Sigmoid colon (tissue), 7 donors: Measurements from ENCODE around the gene CKAP4. TPM values are rescaled to one million over a fixed set of nuclear protein-coding genes. Genes with fewer than 3 reads are reported as not detected.

Source experiments
- DNase-seq: peaks from one replicate; pipeline ENCODE4 v3.0.0-alpha.2; 2019
- H3K27ac ChIP-seq, 4 donors: fragments of 200-600 bp; sonication (generic); one replicate each; pipeline ENCODE4 v1.5.1; 2016 to 2019; ENCODE audit warnings: mild to moderate bottlenecking in 1 of 4
- H3K27me3 ChIP-seq, 3 donors: fragments of 200-600 bp; sonication (generic); one replicate each; pipeline ENCODE4 v1.5.1; 2019; ENCODE audit warnings: mild to moderate bottlenecking in 1 of 3
- H3K36me3 ChIP-seq, 4 donors: fragments of 200-600 bp; sonication (generic); one replicate each; pipeline ENCODE4 v1.5.1; 2016 to 2019
- H3K4me1 ChIP-seq, 4 donors: fragments of 200-600 bp; sonication (generic); one replicate each; pipeline ENCODE4 v1.5.1; 2017 to 2019
- H3K4me3 ChIP-seq, 4 donors: fragments of 200-600 bp; sonication (generic); one replicate each; pipeline ENCODE4 v1.5.1; 2017 to 2019; ENCODE audit warnings: mild to moderate bottlenecking in 2 of 4, moderate library complexity in 1 of 4
- H3K9me3 ChIP-seq, 4 donors: fragments of 200-600 bp in 3 of 4; sonication (generic) in 3 of 4; one replicate each; pipeline versions ENCODE4 v1.5.1 to v1.6.1; 2013 to 2019
- EP300 ChIP-seq, 4 donors: sonication (generic); formaldehyde crosslinking; IDR thresholded peaks; one replicate each; pipeline ENCODE4 v1.6.1; 2017; ENCODE audit warnings: antibody characterized with exemption in 4 of 4
- POLR2A ChIP-seq, 2 donors: fragments of 450-650 bp; IDR thresholded peaks; one replicate each; pipeline ENCODE4 v1.6.1; 2016; ENCODE audit warnings: antibody characterized with exemption in 2 of 2, mild to moderate bottlenecking in 2 of 2, moderate library complexity in 2 of 2
- POLR2AphosphoS5 ChIP-seq, 4 donors: sonication (generic); formaldehyde crosslinking; IDR thresholded peaks; one replicate each; pipeline ENCODE4 v1.6.1; 2017; ENCODE audit warnings: antibody characterized with exemption in 4 of 4
- WGBS, 2 donors: extraction: QIAGEN DNeasy Blood & Tissue Kit; methylation state at CpG; one replicate each; pipeline ENCODE4 v1.1.7; 2013; 5-methylcytosine and 5-hydroxymethylcytosine counted together
- intact Hi-C: fragments of 100-400 bp; cut with DNase I; formaldehyde crosslinking; loops from one replicate; pipeline ENCODE4 v1.15.1; 2023
- polyA plus RNA-seq, 3 donors: library from polyadenylated mRNA; stranded (reverse); fragments of 200-250 nt; gene quantifications; one replicate each; pipeline ENCODE4 v1.2.3, GENCODE V29; 2013
- total RNA-seq, 4 donors: library from RNA; depleted of rRNA; stranded (reverse); fragments of >200 nt; gene quantifications; one replicate each; pipeline ENCODE4 v1.1.0, GENCODE V29; 2016
- TF ChIP-seq, protein P1 (sequence below), 4 experiments: fragments of 450-650 bp in 3 of 4; fragments of 200-600 bp in 1 of 4; IDR thresholded peaks; one replicate each; pipeline ENCODE4 v1.5.1; 2016 to 2019; ENCODE audit warnings: antibody characterized with exemption in 4 of 4, mild to moderate bottlenecking in 3 of 4, moderate library complexity in 2 of 4
- donor health status: healthy with polysubstance abuse.
- donor health status: Bipolar disorder and iron deficiency.
- donor health status: healthy.

The CKAP4 gene
- total and polyA plus RNA-seq, 7 donors: 9.2 to 49.1 (median 23.5) TPM

DNA sequence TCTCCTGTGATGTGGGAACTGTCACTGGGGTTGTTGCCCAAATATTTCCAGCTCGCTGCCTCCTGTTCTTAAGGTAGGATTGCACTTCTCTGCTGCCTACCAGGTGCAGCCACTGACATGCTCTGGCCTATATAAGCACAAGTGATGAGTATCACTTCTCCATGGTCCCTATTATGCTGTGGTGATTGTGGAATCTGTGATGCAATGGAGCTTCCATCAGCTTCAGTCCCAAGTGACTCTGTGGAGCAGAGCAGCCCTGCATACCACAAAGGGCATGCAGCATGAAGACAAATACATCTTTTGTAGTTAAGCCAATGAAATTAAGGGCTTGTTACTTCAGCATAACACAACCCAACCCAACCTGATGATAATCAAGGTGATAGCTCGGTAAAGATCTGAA lies 43.5 kb downstream of the CKAP4 start:
- H3K4me1 ChIP-seq: no peaks in the 10 kb centered on the region
- TF ChIP-seq POLR2AphosphoS5 (IDR thresholded peaks at IDR 0.05): no peak
- no peak for TF ChIP-seq POLR2A (IDR thresholded peaks at IDR 0.05)
- TF ChIP-seq, protein P1, sequence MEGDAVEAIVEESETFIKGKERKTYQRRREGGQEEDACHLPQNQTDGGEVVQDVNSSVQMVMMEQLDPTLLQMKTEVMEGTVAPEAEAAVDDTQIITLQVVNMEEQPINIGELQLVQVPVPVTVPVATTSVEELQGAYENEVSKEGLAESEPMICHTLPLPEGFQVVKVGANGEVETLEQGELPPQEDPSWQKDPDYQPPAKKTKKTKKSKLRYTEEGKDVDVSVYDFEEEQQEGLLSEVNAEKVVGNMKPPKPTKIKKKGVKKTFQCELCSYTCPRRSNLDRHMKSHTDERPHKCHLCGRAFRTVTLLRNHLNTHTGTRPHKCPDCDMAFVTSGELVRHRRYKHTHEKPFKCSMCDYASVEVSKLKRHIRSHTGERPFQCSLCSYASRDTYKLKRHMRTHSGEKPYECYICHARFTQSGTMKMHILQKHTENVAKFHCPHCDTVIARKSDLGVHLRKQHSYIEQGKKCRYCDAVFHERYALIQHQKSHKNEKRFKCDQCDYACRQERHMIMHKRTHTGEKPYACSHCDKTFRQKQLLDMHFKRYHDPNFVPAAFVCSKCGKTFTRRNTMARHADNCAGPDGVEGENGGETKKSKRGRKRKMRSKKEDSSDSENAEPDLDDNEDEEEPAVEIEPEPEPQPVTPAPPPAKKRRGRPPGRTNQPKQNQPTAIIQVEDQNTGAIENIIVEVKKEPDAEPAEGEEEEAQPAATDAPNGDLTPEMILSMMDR (IDR thresholded peaks at IDR 0.05): no peak
- TF ChIP-seq EP300 (IDR thresholded peaks at IDR 0.05): no peak
- no peaks in the 10 kb centered on the region for H3K27me3 ChIP-seq
- H3K27ac ChIP-seq: no peak overlapping the region
- intact Hi-C loops: no loop called here
- H3K4me3 ChIP-seq: no peak overlapping the region
- DNase-seq: no peak
- H3K36me3 ChIP-seq: no peaks in the 10 kb centered on the region
- WGBS, 2 donors: 91 to 92% methylated on average over 2 of the region's 2 CpGs
- no peaks in the 10 kb centered on the region for H3K9me3 ChIP-seq

DNA sequence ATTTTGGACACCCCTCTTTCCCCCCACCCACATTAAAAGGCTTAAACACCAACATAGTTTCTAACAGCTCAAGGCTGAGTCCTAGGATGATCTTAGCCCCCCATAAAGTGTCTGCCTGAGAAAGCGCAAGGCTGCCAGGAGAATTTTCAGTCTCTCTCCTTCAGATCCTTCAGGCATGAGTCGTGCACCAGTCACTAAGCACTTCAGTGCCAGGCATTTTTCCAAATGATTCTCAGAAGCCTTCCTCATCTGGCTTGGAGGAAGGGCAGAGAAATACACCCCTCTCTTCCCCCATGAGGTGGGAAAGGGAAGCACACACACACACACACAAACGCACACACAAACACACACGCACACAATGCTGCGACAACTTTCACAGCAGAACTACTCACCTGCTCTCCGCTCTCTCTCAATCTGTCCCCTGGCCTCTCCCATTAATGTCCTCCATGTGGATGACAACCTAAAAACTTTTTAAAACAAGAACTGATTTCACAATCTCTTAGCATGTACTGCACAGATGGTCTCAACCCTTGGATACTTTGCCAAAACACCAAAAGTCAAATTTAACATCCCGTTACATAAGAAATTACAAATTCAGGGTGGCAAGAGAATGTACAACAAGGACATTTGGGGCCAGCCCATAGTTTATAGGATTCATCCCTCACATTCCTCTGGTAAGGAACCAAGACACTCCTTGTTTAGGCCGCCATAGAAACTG lies 49.8 kb downstream of the CKAP4 start:
- no peak for DNase-seq
- Histone ChIP-seq H3K27me3 (no peaks in the 10 kb centered on the region), H3K4me3 (no peak overlapping the region), H3K4me1 (peaks cover 0 to 13% (median 0%) of the 10 kb centered on the region in 4 donors), H3K9me3 (no peaks in the 10 kb centered on the region), H3K27ac (no peak overlapping the region), H3K36me3 (no peaks in the 10 kb centered on the region)
- WGBS, 2 donors: 87 to 90% methylated on average over 8 of the region's 8 CpGs
- no peak for TF ChIP-seq POLR2A (IDR thresholded peaks at IDR 0.05)
- TF ChIP-seq, protein P1 (IDR thresholded peaks at IDR 0.05): no peak
- TF ChIP-seq POLR2AphosphoS5 (IDR thresholded peaks at IDR 0.05): peak in 1 of 4 donors; percentile 8
- TF ChIP-seq EP300 (IDR thresholded peaks at IDR 0.05): no peak
- intact Hi-C loops: no loop called here

DNA sequence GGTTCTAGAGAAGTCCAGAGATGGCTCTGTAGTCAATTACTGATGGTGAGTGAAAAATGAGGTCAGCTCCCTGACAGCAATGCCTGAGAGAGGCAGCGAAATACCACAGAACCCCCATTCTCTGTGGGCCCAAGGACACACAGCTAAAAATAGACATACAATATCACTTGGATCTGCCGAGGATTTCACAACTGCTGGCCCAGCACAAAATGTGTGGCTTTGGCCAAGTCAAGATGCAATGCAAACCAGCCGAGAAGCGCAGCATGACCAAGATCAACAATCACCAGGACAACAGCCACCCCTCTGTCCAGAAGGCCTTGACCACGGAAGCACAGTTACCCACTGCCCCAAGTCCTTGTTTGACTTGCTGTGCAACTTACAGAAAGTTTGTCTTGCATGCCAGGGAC lies 52.2 kb downstream of the CKAP4 start:
- Histone ChIP-seq H3K9me3 (no peaks in the 10 kb centered on the region), H3K36me3 (no peaks in the 10 kb centered on the region), H3K4me3 (no peak overlapping the region), H3K4me1 (peaks cover 0 to 13% (median 0%) of the 10 kb centered on the region in 4 donors), H3K27ac (no peak overlapping the region), H3K27me3 (no peaks in the 10 kb centered on the region)
- intact Hi-C loops: no loop called here
- DNase-seq: peak; percentile 90
- TF ChIP-seq POLR2AphosphoS5 (IDR thresholded peaks at IDR 0.05) (peak in 2 of 4 donors; percentile 17 to 53), EP300 (IDR thresholded peaks at IDR 0.05) (no peak)
- TF ChIP-seq, protein P1 (IDR thresholded peaks at IDR 0.05): no peak
- 58 to 72% methylated on average over 5 of the region's 5 CpGs for WGBS, 2 donors

DNA sequence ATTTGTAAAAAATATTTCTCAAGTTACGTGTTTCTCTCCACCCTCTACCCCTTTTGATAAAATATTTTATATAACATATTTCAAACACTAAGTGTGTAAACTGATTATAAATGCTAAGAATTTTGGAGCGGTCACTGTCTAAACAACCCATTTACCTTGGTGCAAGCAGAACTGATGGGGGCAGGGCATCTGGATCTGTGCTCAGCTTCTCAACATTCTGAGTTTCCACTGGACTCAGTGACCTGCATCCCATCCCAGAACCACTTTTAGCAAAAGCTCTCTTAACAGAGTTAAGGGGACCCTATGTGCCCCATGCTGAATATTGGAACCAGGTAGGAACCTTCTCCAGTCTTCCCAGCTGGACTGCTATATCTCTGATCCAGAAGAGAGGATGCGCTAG lies 53.5 kb downstream of the CKAP4 start:
- no peak for DNase-seq
- Histone ChIP-seq H3K4me1 (peaks cover 0 to 13% (median 0%) of the 10 kb centered on the region in 4 donors), H3K27me3 (no peaks in the 10 kb centered on the region), H3K27ac (no peak overlapping the region), H3K9me3 (no peaks in the 10 kb centered on the region), H3K4me3 (no peak overlapping the region), H3K36me3 (no peaks in the 10 kb centered on the region)
- WGBS, 2 donors: 94 to 97% methylated on average over 3 of the region's 3 CpGs
- TF ChIP-seq EP300 (IDR thresholded peaks at IDR 0.05): no peak
- TF ChIP-seq POLR2A (IDR thresholded peaks at IDR 0.05): no peak
- TF ChIP-seq, protein P1 (IDR thresholded peaks at IDR 0.05): no peak
- no peak for TF ChIP-seq POLR2AphosphoS5 (IDR thresholded peaks at IDR 0.05)
- intact Hi-C loops: no loop called here
